Stimulated activated CD4-positive, alpha-beta T cell treated with anti-CD3 and anti-CD28 coated beads, Interleukin-15, amount 100 ng/mL, for 1 hour (primary cell): ENCODE data around the gene SIRT2.
A peak's percentile ranks its signal among the peaks of the same experiment; 100 is the strongest.
"Not testable (repeated sequence)": the region's sequence is repeated elsewhere in the genome, so short reads cannot be mapped to it uniquely, and the experiment has no call there.

Experiments used
- DNase-seq, 2 donors: peaks; one replicate each; pipeline ENCODE4 v3.0.0-alpha.2; 2020; ENCODE audit warnings: low read depth in 1 of 2, low spot score in 1 of 2

SIRT2 gene

DNA sequence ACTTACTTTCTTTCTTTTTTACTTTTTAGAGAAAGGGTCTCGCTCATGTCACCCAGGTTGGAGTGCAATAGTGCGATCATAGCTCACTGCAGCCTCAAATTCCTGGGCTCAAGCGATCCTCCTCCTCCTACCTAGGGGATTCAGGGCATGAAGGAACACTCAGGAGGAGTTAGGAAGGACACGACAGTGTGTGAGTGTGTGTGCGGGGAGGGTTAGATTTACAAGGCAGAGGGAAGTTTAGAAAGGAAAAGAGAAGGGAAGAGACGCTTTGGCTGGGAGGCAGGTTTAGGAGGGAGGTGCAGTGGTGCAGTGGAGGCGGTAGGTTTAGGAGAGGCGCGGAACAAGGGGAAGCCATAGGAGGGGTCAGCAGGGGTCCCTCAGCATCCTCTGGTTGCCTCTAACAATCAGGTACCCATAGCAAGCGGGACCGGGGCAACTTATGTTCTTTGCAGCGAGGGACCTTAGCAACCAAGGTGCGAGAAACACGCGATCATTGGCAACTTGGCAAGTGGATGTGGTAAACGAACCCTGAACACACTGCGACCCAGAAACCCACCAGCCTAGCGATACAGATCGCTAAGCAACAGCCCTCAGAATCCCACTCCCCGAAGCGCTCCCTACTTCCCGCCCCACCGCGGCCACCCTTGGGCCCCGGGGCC lies 501 bp downstream of the SIRT2 start:
- DNase-seq: no peak

DNA sequence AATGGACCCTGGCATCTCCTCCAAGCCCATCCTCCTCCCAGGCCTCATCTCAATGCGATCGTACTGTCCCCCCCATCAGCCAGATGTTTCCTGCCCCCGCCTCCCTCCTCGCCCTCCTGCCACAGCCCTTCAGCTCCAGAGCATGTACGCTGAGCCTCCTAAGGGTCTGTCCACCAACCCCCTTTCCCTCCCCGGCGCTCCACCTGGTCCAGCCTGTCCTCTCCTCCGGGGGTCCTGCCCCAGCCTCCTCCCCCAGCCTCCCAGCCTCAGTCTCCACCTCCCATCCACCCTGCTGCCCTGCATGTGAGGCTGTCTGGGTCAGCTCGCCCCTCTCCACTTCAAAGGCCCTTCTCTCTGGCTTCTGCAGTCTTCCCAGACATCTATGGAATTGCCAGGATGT lies 4.5 kb downstream of the SIRT2 start:
- DNase-seq: no peak

DNA sequence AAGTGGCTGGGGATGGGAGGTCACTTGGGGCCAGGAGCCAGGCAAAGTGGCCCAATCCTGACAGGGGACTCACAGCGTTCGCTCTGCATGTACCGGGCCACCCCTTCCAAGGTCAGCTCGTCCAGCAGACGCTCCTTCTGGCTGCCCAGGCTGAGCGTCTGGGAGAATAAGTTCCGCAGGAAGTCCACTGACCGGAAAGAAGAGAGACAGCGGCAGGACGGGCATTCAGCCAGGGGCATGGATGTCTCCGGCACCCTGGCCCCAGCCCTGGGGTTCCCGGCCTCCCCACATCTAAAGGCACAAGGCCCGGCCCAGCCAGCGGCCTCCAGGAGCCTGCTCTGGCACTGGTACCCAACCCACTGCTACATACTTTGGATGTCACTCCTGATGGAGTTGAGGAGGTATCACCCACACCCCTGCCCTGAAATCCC lies 6.1 kb downstream of the SIRT2 start:
- no peak for DNase-seq

DNA sequence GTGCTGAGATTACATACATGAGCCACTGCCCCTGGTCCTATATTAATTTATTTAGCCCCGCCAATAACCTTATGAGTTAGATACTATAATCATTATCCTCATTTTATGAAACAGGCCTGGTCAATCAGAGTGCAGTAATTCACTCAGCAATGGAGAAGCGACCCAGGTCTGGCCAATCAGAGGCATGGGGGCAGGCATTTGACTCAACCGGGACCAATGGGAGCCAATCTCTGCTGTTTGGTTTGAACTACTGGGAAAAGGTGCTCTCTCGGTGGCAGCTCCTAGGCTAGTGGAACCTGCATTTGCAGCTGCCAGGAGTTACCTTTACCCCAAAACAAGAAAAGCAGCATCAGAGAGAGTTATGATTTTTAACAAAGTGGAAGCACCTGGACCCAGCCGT lies 6.6 kb downstream of the SIRT2 start:
- DNase-seq: no peak

GRCh38 chr19:38891771-38892170 lies 7.6 kb downstream of the SIRT2 start:
- DNase-seq: no peak

DNA sequence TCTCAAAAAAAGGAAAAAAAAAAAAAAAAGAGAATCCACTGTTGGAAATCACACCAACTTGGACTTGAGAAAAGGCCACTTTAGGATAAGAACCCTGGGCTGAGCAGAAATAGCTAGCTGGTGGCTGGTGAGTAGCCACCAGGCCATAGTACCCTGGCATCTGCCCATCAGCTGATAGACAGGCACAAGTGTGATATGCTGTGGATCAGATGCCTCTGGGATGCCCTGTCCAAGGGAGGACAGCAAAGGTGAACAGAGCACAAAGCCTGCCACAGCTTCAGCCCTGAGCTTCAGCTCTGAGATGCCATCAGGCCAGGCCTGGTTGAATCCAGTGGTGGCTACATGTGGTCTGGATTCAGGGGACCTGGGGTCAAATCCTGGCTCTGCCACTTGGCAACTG lies 8.7 kb downstream of the SIRT2 start:
- no peak for DNase-seq

GRCh38 chr19:38889803-38890202 lies 9.6 kb downstream of the SIRT2 start:
- DNase-seq: no peak

GRCh38 chr19:38888876-38889275 lies 10.5 kb downstream of the SIRT2 start:
- DNase-seq: no peak

- not testable (repeated sequence) for DNase-seq
These were observed 14.7 kb downstream of the SIRT2 start for GRCh38 chr19:38884691-38885090.

DNA sequence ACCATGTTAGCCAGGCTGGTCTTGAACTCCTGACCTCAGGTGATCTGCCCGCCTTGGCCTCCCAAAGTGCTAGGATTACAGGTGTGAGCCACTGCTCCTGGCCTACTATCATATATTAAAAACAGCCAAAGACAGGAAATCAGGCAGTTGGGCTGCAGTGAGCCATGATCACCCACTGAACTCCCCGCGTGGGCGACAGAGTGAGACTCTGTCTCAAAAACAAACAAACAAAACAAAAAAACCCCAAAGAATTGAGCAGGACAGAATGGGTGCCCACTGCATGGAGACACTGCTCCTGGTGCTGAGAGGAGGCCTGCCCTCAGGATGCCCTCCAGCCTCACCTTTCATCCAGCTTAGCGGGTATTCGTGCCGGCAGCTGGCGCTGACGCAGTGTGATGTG lies 16.1 kb downstream of the SIRT2 start:
- no peak for DNase-seq

DNA sequence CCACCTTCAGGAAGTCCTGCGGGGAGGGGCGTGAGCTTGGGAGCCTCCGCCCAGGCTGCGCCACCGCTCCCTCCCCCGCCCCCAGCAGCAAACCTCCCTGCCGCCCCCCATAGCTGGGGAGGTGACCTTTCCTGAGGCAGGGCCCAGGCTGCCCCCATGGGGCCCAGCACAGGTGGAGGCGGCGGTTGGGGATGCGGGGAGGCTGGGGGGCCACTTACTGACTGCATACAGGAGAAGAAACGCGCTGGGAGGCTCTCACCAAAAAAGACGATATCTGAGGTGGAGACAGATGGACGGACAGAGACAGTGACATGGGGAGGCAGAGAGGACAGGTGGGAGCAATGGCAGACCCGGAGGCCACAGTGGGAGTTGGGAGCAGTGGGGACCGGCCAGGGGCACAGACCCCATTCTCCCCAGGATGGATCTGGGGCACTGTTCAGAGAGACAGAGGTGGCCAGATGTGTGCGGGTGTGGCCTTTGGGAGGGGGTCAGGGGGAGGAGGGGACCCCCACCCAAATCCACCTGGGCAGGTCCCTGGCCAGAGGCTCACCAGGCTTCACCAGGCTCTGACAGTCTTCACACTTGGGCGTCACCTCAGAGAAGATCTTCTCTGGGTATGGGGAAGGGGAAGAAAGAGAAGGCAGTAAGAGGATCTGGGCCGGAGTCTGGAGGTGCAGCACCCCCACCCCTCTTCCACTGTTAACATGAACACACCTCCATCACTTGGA lies 18.4 kb downstream of the SIRT2 start:
- no peak for DNase-seq

GRCh38 chr19:38880076-38880881 lies 19.1 kb downstream of the SIRT2 start:
- DNase-seq: no peak

GRCh38 chr19:38879400-38879751 lies 20.0 kb downstream of the SIRT2 start:
- DNase-seq: no peak

- DNase-seq: no peak
These were observed 20.6 kb downstream of the SIRT2 start for GRCh38 chr19:38878575-38879399.

DNA sequence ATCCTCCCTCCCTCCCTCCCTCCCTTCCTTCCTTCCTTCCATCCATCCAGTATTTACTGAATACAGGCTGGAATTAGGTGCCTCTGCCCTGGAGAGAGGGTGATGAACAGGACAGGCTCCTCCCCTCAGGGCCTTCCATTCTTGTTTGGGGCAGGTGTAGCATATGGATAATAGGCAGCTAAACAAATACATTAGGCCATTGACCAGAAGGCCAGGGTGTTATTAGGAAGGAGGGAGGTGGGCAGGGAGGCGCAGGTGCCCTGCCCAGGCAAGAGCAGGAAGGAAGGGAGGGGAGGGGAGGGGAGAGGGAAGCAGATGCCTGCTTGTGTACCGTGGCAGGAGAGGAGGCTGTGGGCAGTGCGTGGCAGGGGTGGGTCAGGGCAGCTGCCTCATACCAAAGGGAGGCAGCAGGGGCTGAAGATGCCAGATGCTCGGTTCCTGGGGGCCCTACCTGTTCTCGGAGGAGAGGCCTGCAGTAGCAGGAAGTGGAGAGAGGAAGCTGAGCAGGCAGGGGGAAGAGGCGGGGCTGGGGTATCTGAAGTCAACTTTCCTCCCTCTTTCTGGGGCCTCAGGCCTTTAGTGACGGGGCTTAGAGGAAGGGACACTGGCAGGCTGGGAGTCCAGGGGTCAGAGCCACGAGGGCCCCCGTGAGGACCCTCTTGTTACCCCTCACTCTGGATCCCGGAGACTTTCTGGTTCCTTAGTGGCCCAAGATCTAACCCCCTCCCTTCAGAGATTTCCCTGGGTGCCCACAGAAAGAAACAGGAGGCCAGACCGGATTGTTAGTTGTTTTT lies 21.4 kb downstream of the SIRT2 start, which contains the start of gene RINL:
Gene RINL (minus strand): TSS at position 495 of the 794 bp plus-strand sequence. CDS start 1,533 bp downstream, outside the sequence.
- DNase-seq: peak; percentile 50

- no peak for DNase-seq
These were observed 23.6 kb downstream of the SIRT2 start for GRCh38 chr19:38875656-38876395.

DNA sequence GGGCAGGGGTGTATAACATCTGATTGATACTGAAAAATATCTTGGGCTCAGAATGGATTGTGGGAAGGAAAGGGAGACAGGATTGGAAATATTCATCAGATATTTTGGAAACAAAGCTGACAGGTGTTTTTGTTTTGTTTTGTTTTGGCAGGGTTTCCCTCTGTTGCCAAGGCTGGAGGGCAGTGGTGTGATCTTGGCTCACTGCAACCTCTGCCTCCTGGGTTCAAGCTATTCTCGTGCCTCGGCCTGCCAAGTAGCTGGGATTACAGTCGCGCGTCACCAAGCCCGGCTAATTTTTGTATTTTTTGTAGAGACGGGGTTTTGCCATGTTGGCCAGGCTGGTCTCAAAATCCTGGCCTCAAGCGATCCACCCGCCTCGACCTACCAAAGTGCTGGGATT lies 26.0 kb downstream of the SIRT2 start:
- not testable (repeated sequence) for DNase-seq

DNA sequence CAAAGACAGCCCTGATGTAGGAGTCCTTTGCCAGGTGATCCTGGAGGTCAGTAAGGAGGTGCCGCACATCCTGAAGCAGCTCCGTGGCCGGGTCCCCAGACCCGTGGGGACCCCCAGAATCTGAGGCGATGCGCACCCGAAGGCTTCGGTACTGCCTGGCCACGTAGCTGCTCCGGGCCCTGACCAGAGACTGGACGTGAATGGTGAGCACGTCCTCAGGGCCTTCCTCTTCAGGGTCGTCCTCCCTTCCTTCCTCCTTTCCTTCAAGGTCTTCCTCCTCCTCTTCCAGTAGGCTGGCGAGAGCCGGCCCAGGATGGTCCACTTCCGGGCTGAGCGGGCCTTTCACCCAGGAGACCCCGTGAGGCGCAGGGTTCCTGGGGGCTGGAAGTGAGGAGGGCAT lies 28.8 kb downstream of the SIRT2 start:
- DNase-seq: no peak

- peak; percentile 88 to 94 for DNase-seq
These were observed 29.4 kb downstream of the SIRT2 start for GRCh38 chr19:38869836-38870607.
